Psoas muscle (tissue), 8 donors: ENCODE measurements around the gene TMEM63A. TPM values are rescaled to one million over a fixed set of nuclear protein-coding genes. Genes with fewer than 3 reads are reported as not detected.

Experiments used
- ATAC-seq, 4 donors: fragments of 200-7000 bp; cut with Tn5 transposase; one replicate each; pipeline ENCODE4 v1.9.1; 2020; ENCODE audit warnings: moderate library complexity in 3 of 4, mild to moderate bottlenecking in 2 of 4
- DNase-seq, 2 donors: peaks; one replicate each; pipeline ENCODE4 v3.0.0-alpha.2; 2020
- H3K27ac ChIP-seq: fragments of 200-600 bp; one replicate; pipeline ENCODE4 v1.8.0; 2022
- H3K27me3 ChIP-seq, 3 donors: fragments of 200-600 bp in 1 of 3; one replicate each; pipeline versions ENCODE4 v1.6.1 to v1.8.0; 2013 to 2022; ENCODE audit warnings: low read length in 2 of 3, mild to moderate bottlenecking in 2 of 3, moderate library complexity in 1 of 3; ENCODE audit not compliant: insufficient read depth in 3 of 3
- H3K36me3 ChIP-seq, 2 donors: fragments of 200-600 bp in 1 of 2; one replicate each; pipeline versions ENCODE4 v1.6.1 to v1.8.0; 2013 to 2022; ENCODE audit warnings: low read depth in 1 of 2, mild to moderate bottlenecking in 1 of 2, moderate library complexity in 1 of 2; ENCODE audit not compliant: insufficient read depth in 1 of 2
- H3K4me1 ChIP-seq: fragments of 200-600 bp; one replicate; pipeline ENCODE4 v1.8.0; 2022
- H3K4me3 ChIP-seq: fragments of 200-600 bp; one replicate; pipeline ENCODE4 v1.8.0; 2022; ENCODE audit warnings: mild to moderate bottlenecking
- H3K9me3 ChIP-seq: fragments of 200-600 bp; one replicate; pipeline ENCODE4 v1.8.0; 2022
- CTCF ChIP-seq: fragments of 200-600 bp; IDR thresholded peaks from one replicate; pipeline ENCODE4 v1.8.0; 2022; ENCODE audit warnings: antibody characterized with exemption
- WGBS, 3 donors: extraction: QIAGEN DNeasy Blood & Tissue Kit; methylation state at CpG; one replicate each; pipeline versions ENCODE4 v1.1.6 to v1.1.7; 2013; 5-methylcytosine and 5-hydroxymethylcytosine counted together
- intact Hi-C, 2 donors: fragments of 100-400 bp; cut with DNase I; formaldehyde crosslinking; loops; one replicate each; pipeline versions ENCODE4 v1.11.0 to v1.14.2; 2022
- polyA plus RNA-seq, 3 donors: library from polyadenylated mRNA; stranded (reverse); fragments of 200-250 nt; gene quantifications; one replicate each; pipeline ENCODE4 v1.2.3, GENCODE V29; 2013
- total RNA-seq, 4 donors: library from RNA; stranded (reverse); fragmentation: NEBNext Ultra II Directional in 2 of 4; extraction: Animal tissue kit (Norgen Biotek cat#: 25700) in 2 of 4; gene quantifications; one replicate each; pipeline versions ENCODE4 v1.2.1 to v1.2.4, GENCODE V29; 2021 to 2023
- donor health status: healthy with polysubstance abuse.
- donor health status: DM: no; HTN: no; CAD: no; lungs with moderate emphysema.
- donor health status: Bipolar disorder and iron deficiency.
- donor health status: healthy.
- donor health status: DM: yes; HTN: yes; CAD: no.
- donor health status: DM: no; HTN: no; CAD: no.
- donor health status: DM: no; HTN: no; CAD: no.
- donor health status: DM: yes; HTN: yes; CAD: no.

Gene TMEM63A
- total and polyA plus RNA-seq, 7 donors = 7.1 to 17.9 (median 14.2) TPM

- no peak for TF ChIP-seq CTCF
- DNase-seq = no peak
- Histone ChIP-seq H3K4me3 (no peak overlapping the region), H3K27ac (no peak overlapping the region), H3K9me3 (no peaks in the 10 kb centered on the region), H3K4me1 (no peaks in the 10 kb centered on the region), H3K27me3 (no peaks in the 10 kb centered on the region), H3K36me3 (peaks cover 0 to 76% of the 10 kb centered on the region in 2 donors)
- ATAC-seq = no peak
- intact Hi-C loops = loop anchor here in 1 of 2 donors (5.0 kb wide), 2 partner anchors 70 to 375 kb away; partner anchors contain the start of gene SRP9
- 25 to 57% (median 32%) methylated on average over 4 of the region's 4 CpGs for WGBS, 3 donors
These were observed 34.6 kb downstream of the TMEM63A start for GRCh38 chr1:225847610-225848009.

- WGBS, 3 donors = 80 to 85% (median 85%) methylated on average over 20 of the region's 20 CpGs
- Histone ChIP-seq H3K27me3 (no peaks in the 10 kb centered on the region), H3K36me3 (peaks cover 0 to 76% of the 10 kb centered on the region in 2 donors), H3K9me3 (no peaks in the 10 kb centered on the region), H3K27ac (no peak overlapping the region), H3K4me1 (no peaks in the 10 kb centered on the region), H3K4me3 (no peak overlapping the region)
- ATAC-seq (peak in 1 of 4 donors; percentile 2), DNase-seq (no peak)
- intact Hi-C loops = loop anchor here in 1 of 2 donors (5.0 kb wide), 2 partner anchors 69 to 374 kb away; partner anchors contain the start of gene SRP9
- no peak for TF ChIP-seq CTCF
These were observed 35.6 kb downstream of the TMEM63A start for GRCh38 chr1:225846331-225847310.

GRCh38 chr1:225845571-225846259, 36.5 kb downstream of the TMEM63A start:
- ATAC-seq (peak; percentile 75 to 89 (median 80)), DNase-seq (peak; percentile 82 to 90)
- intact Hi-C loops = loop anchor here (2.0 to 5.0 kb wide), 3 partner anchors 67 to 373 kb away; partner anchors contain the start of gene SRP9 (in 1 of the 2)
- 49 to 64% (median 54%) methylated on average over 11 to 13 of the region's 13 CpGs for WGBS, 3 donors
- Histone ChIP-seq H3K4me1 (no peaks in the 10 kb centered on the region), H3K27ac (peak overlapping the region; percentile 30), H3K9me3 (no peaks in the 10 kb centered on the region), H3K4me3 (no peak overlapping the region), H3K27me3 (no peaks in the 10 kb centered on the region), H3K36me3 (peaks cover 0 to 78% of the 10 kb centered on the region in 2 donors)
- peak; percentile 68 for TF ChIP-seq CTCF

GRCh38 chr1:225845097-225845496, 37.1 kb downstream of the TMEM63A start:
- H3K27me3 ChIP-seq = no peaks in the 10 kb centered on the region
- no peaks in the 10 kb centered on the region for H3K4me1 ChIP-seq
- 90 to 91% (median 90%) methylated on average over 14 of the region's 14 CpGs for WGBS, 3 donors
- H3K9me3 ChIP-seq = no peaks in the 10 kb centered on the region
- ATAC-seq (no peak), DNase-seq (no peak)
- intact Hi-C loops = loop anchor here (2.0 to 5.0 kb wide), 3 partner anchors 66 to 373 kb away; partner anchors contain the start of gene SRP9 (in 1 of the 2)
- H3K4me3 ChIP-seq = no peak overlapping the region
- peaks cover 0 to 84% of the 10 kb centered on the region in 2 donors for H3K36me3 ChIP-seq
- peak overlapping the region; percentile 30 for H3K27ac ChIP-seq
- TF ChIP-seq CTCF = no peak
